Endothelial cell of umbilical vein (primary cell): Measurements from ENCODE around the gene CALU. TPM values are rescaled to one million over a fixed set of nuclear protein-coding genes. Genes with fewer than 3 reads are reported as not detected.

Experiments used
- BruUV-seq: library from RNA; stranded (reverse); fragments of 400-500 nt; replicated peaks from 2 replicates; lab custom pipeline; 2021; lab: Mats Ljungman, UMichigan
- CTCF ChIA-PET: fragments of 300-600, 350-600 bp; sonication (Branson Sonifier 250); formaldehyde crosslinking; loops from one replicate; lab custom pipeline; 2021; ENCODE audit warnings: antibody characterized with exemption, inconsistent platforms; lab: Charles Lee
- POLR2A ChIA-PET: fragments of 300-600, 350-600 bp; sonication (Branson Sonifier 250); formaldehyde crosslinking; loops from one replicate; lab custom pipeline; 2021; ENCODE audit warnings: antibody characterized with exemption, inconsistent platforms; lab: Charles Lee
- DNase-seq: peaks from one replicate; pipeline ENCODE4 v3.0.0-alpha.2; 2011; ENCODE audit warnings: low read depth, low spot score
- FAIRE-seq: peaks from 2 replicates; lab custom pipeline; 2011; peaks lifted over from hg19 to GRCh38; lab: Jason Lieb, UNC
- H2AFZ ChIP-seq: 2 replicates; pipeline ENCODE4 v1.6.0; 2012; ENCODE audit warnings: low read depth, low read length, control low read depth, inconsistent platforms
- H3K27ac ChIP-seq: 2 replicates; pipeline ENCODE4 v1.5.1; 2011; ENCODE audit warnings: low read depth, mild to moderate bottlenecking, control low read depth, low read length, moderate library complexity; ENCODE audit not compliant: insufficient read depth
- H3K27me3 ChIP-seq, 2 experiments: 2 replicates each; pipeline versions ENCODE4 v1.6.0 to v1.6.1; 2011; ENCODE audit warnings: low read length in 2 of 2, mixed read lengths in 1 of 2; ENCODE audit not compliant: control insufficient read depth in 2 of 2, insufficient read depth in 2 of 2
- H3K36me3 ChIP-seq, 2 experiments: 2 replicates in 1 of 2; 3 replicates in 1 of 2; pipeline ENCODE4 v1.5.1; 2011; ENCODE audit warnings: low read length in 2 of 2, mild to moderate bottlenecking in 1 of 2, moderate library complexity in 1 of 2; ENCODE audit not compliant: control insufficient read depth in 2 of 2, insufficient read depth in 2 of 2; ENCODE audit errors: extremely low read depth in 1 of 2
- H3K4me1 ChIP-seq: 3 replicates; pipeline ENCODE4 v1.5.1; 2011; ENCODE audit warnings: mild to moderate bottlenecking, low read length; ENCODE audit not compliant: control insufficient read depth, insufficient read depth; ENCODE audit errors: extremely low read depth
- H3K4me2 ChIP-seq: 2 replicates; pipeline ENCODE4 v1.6.1; 2011; ENCODE audit warnings: low read length, control low read depth, mixed read lengths; ENCODE audit not compliant: insufficient read depth
- H3K4me3 ChIP-seq, 3 experiments: fragments of 200-600 bp in 1 of 3; sonication (generic), shearing (Covaris generic) in 1 of 3; replicated peaks in 1 of 3; 2 replicates each; pipeline ENCODE4 v1.5.1; 2011 to 2016; ENCODE audit warnings: control low read depth in 3 of 3, low read length in 3 of 3, mild to moderate bottlenecking in 2 of 3, inconsistent platforms in 1 of 3, low read depth in 1 of 3, moderate library complexity in 1 of 3; ENCODE audit not compliant: insufficient read depth in 1 of 3
- H3K79me2 ChIP-seq: 2 replicates; pipeline ENCODE4 v1.6.0; 2012; ENCODE audit warnings: low read length, inconsistent platforms; ENCODE audit not compliant: control insufficient read depth, insufficient read depth
- H3K9ac ChIP-seq: replicated peaks from 2 replicates; pipeline ENCODE3; 2011; ENCODE audit warnings: low read length, control low read depth; ENCODE audit not compliant: insufficient read depth; ENCODE audit errors: extremely low read depth
- H3K9me1 ChIP-seq: replicated peaks from 3 replicates; pipeline ENCODE4 v1.6.0; 2011; ENCODE audit warnings: mild to moderate bottlenecking, low read length; ENCODE audit not compliant: control insufficient read depth, insufficient read depth; ENCODE audit errors: extremely low read depth
- H3K9me3 ChIP-seq: replicated peaks from 2 replicates; pipeline ENCODE4 v1.5.1; 2012; ENCODE audit warnings: low read length, inconsistent platforms; ENCODE audit not compliant: control insufficient read depth, insufficient read depth
- H4K20me1 ChIP-seq: replicated peaks from 2 replicates; pipeline ENCODE3; 2011; ENCODE audit warnings: mild to moderate bottlenecking, low read length; ENCODE audit not compliant: control insufficient read depth, insufficient read depth; ENCODE audit errors: extremely low read depth
- EZH2 ChIP-seq: IDR thresholded peaks from 2 replicates; pipeline ENCODE4 v1.6.1; 2012; ENCODE audit warnings: borderline replicate concordance, low read depth, mild to moderate bottlenecking, moderate library complexity, low read length, inconsistent platforms; ENCODE audit not compliant: severe bottlenecking
- FOS ChIP-seq: IDR thresholded peaks from 2 replicates; pipeline ENCODE4 v1.6.1; 2011; ENCODE audit warnings: mild to moderate bottlenecking, low read length, moderate library complexity, borderline replicate concordance; ENCODE audit not compliant: insufficient read depth
- GATA2 ChIP-seq: IDR thresholded peaks from 2 replicates; pipeline ENCODE4 v1.7.0; 2011; ENCODE audit warnings: low read depth, mild to moderate bottlenecking, moderate library complexity, mixed read lengths, low read length; ENCODE audit not compliant: insufficient read length, insufficient read depth
- JUN ChIP-seq: IDR thresholded peaks from 2 replicates; pipeline ENCODE4 v1.6.1; 2011; ENCODE audit warnings: borderline replicate concordance, low read depth; ENCODE audit not compliant: insufficient read length, insufficient read depth
- MAX ChIP-seq: IDR thresholded peaks from 2 replicates; pipeline ENCODE4 v1.6.1; 2011; ENCODE audit not compliant: insufficient read depth, insufficient read length
- MYC ChIP-seq: IDR thresholded peaks from one replicate; pipeline ENCODE4 v1.6.1; 2011; ENCODE audit warnings: mild to moderate bottlenecking, low read depth, low read length
- POLR2A ChIP-seq: IDR thresholded peaks from 2 replicates; pipeline ENCODE4 v1.6.1; 2012; ENCODE audit warnings: low read depth, mild to moderate bottlenecking, control low read depth, low read length
- POLR2AphosphoS5 ChIP-seq: IDR thresholded peaks from 2 replicates; pipeline ENCODE4 v1.6.1; 2012; ENCODE audit warnings: low read depth, mild to moderate bottlenecking, control low read depth, low read length, moderate library complexity; ENCODE audit not compliant: insufficient read depth
- dilution Hi-C: fragments of 300-500 bp; cut with MboI; formaldehyde crosslinking; loops from one replicate; pipeline ENCODE4 v1.15.0; 2019; ENCODE audit warnings: low sequenced_read_pairs; ENCODE audit not compliant: extremely low pct_ligation_motif_present
- intact Hi-C: fragments of 100-400 bp; cut with micrococcal nuclease; formaldehyde crosslinking; loops from one replicate; pipeline ENCODE4 v1.10.0; 2022
- polyA plus RNA-seq, 4 experiments: library from polyadenylated mRNA; depleted of rRNA in 3 of 4; stranded (reverse) in 3 of 4; unstranded in 1 of 4; fragments of >200 nt; gene quantifications; 2 replicates each; pipeline versions ENCODE4 v1.2.1 to v1.2.3, GENCODE V29; 2011 to 2012; ENCODE audit warnings: missing spikeins in 1 of 4
- total RNA-seq: library from RNA; stranded (reverse); gene quantifications from 2 replicates; pipeline ENCODE4 v1.2.3, GENCODE V29; 2021
- TF ChIP-seq, protein P1 (sequence below), 2 donors: IDR thresholded peaks; 1 replicate in 1 of 2; 2 replicates in 1 of 2; pipeline ENCODE4 v1.5.1; 2011; ENCODE audit warnings: low read length in 2 of 2, mild to moderate bottlenecking in 2 of 2, moderate library complexity in 2 of 2, control low read depth in 1 of 2, inconsistent platforms in 1 of 2, low read depth in 1 of 2; ENCODE audit not compliant: insufficient read depth in 1 of 2; ENCODE audit errors: extremely low read depth in 1 of 2

Gene CALU
- total and polyA plus RNA-seq, 2 donors (not counting 3 experiments of a cell fraction or from before 2014, with no cell fraction given), result 135 to 257 TPM

DNA sequence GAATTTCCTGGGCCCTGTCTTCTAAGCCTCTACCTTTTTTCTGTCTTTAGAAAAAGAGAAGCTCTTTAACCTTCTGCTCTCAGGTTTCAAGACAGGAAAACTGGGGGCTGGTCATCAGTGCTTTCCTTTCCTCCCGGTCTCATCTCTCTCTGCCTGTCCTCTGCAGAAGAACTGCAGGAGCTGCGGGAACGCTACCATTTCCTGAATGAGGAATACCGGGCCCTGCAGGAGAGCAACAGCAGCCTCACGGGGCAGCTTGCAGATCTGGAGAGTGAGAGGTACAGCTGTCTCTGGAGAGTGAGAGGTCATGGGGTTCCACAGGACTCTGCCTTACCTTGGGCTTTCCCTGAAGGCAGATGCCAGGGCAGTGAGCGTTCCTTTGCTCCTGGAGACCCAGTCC lies 65.3 kb downstream of the CALU start:
- no peaks in the 10 kb centered on the region for H3K4me1 ChIP-seq
- intact Hi-C loops (no loop called here), dilution Hi-C loops (no loop called here)
- no TSS peak for BruUV-seq
- no peak overlapping the region for H3K9ac ChIP-seq
- H3K9me3 ChIP-seq, result no peaks in the 10 kb centered on the region
- H3K27me3 ChIP-seq, result no peaks in the 10 kb centered on the region
- no peaks in the 10 kb centered on the region for H3K36me3 ChIP-seq
- no peak overlapping the region for H3K27ac ChIP-seq
- H3K4me3 ChIP-seq, result no peak overlapping the region
- ChIA-PET CTCF (no interaction called here), POLR2A (no interaction called here)
- no peak overlapping the region for H3K4me2 ChIP-seq
- FAIRE-seq, result no peak
- H2AFZ ChIP-seq, result no peak overlapping the region
- DNase-seq, result no peak
- H3K9me1 ChIP-seq, result no peaks in the 10 kb centered on the region
- TF ChIP-seq EZH2 (no peak), GATA2 (no peak), MAX (no peak), POLR2AphosphoS5 (no peak), MYC (no peak)
- no peaks in the 10 kb centered on the region for H3K79me2 ChIP-seq
- no peaks in the 10 kb centered on the region for H4K20me1 ChIP-seq

GRCh38 chr7:128805225-128805624 lies 66.1 kb downstream of the CALU start:
- dilution Hi-C loops (no loop called here), intact Hi-C loops (no loop called here)
- Histone ChIP-seq H3K27me3 (no peaks in the 10 kb centered on the region), H3K9me1 (no peaks in the 10 kb centered on the region), H3K9ac (no peak overlapping the region), H2AFZ (no peak overlapping the region), H3K4me2 (no peak overlapping the region), H3K4me3 (no peak overlapping the region), H3K9me3 (no peaks in the 10 kb centered on the region), H4K20me1 (no peaks in the 10 kb centered on the region), H3K79me2 (no peaks in the 10 kb centered on the region), H3K27ac (no peak overlapping the region), H3K4me1 (no peaks in the 10 kb centered on the region), H3K36me3 (no peaks in the 10 kb centered on the region)
- no peak for TF ChIP-seq GATA2
- TF ChIP-seq MAX, result no peak
- TF ChIP-seq, protein P1, sequence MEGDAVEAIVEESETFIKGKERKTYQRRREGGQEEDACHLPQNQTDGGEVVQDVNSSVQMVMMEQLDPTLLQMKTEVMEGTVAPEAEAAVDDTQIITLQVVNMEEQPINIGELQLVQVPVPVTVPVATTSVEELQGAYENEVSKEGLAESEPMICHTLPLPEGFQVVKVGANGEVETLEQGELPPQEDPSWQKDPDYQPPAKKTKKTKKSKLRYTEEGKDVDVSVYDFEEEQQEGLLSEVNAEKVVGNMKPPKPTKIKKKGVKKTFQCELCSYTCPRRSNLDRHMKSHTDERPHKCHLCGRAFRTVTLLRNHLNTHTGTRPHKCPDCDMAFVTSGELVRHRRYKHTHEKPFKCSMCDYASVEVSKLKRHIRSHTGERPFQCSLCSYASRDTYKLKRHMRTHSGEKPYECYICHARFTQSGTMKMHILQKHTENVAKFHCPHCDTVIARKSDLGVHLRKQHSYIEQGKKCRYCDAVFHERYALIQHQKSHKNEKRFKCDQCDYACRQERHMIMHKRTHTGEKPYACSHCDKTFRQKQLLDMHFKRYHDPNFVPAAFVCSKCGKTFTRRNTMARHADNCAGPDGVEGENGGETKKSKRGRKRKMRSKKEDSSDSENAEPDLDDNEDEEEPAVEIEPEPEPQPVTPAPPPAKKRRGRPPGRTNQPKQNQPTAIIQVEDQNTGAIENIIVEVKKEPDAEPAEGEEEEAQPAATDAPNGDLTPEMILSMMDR (IDR thresholded peaks at IDR 0.05; ENCODE audit: extremely low read depth in 1 of 2, insufficient read depth in 1 of 2, low read depth in 1 of 2, low read length in 2 of 2), result no peak
- no peak for TF ChIP-seq POLR2AphosphoS5
- TF ChIP-seq JUN, result no peak
- no peak for TF ChIP-seq MYC
- TF ChIP-seq POLR2A, result no peak
- no peak for TF ChIP-seq FOS
- CTCF ChIA-PET, result interaction anchor here (1.2 kb wide), 1 partner anchor 9 kb away, joined by 3 read pairs; no protein-coding TSS in a partner anchor
- FAIRE-seq (no peak), DNase-seq (no peak)
- BruUV-seq, result no TSS peak
- POLR2A ChIA-PET, result no interaction called here
